Fibroblast of villous mesenchyme (primary cell): ENCODE data around the gene MAD2L1BP. TPM values are rescaled to one million over a fixed set of nuclear protein-coding genes. Genes with fewer than 3 reads are reported as not detected.

ENCODE experiments used
- DNase-seq: peaks from one replicate; pipeline ENCODE4 v3.0.0-alpha.2; 2010; ENCODE audit warnings: low read depth
- H3K4me3 ChIP-seq: 2 replicates; pipeline ENCODE4 v1.5.1; 2011; ENCODE audit warnings: low read depth, mild to moderate bottlenecking, low read length
- CTCF ChIP-seq: IDR thresholded peaks from 2 replicates; pipeline ENCODE4 v1.5.1; 2012; ENCODE audit warnings: low read depth, mild to moderate bottlenecking, low read length; ENCODE audit not compliant: insufficient read depth
- total RNA-seq: library from RNA; depleted of rRNA; stranded (reverse); fragments of >200 nt; gene quantifications from 2 replicates; pipeline ENCODE4 v1.2.3, GENCODE V29; 2012

Gene MAD2L1BP
- total RNA-seq, 1 donor = 20.7 TPM

- TF ChIP-seq CTCF = peak; percentile 92
- H3K4me3 ChIP-seq = no peak overlapping the region
- DNase-seq = peak; percentile 64
These were observed 31.9 kb downstream of the MAD2L1BP start for GRCh38 chr6:43667245-43668150.

GRCh38 chr6:43668151-43669028 is 32.8 kb downstream of the MAD2L1BP start:
- H3K4me3 ChIP-seq = no peak overlapping the region
- DNase-seq = peak; percentile 50
- peak; percentile 59 for TF ChIP-seq CTCF

- DNase-seq = peak; percentile 75
- H3K4me3 ChIP-seq = no peak overlapping the region
- no peak for TF ChIP-seq CTCF
These were observed 33.6 kb downstream of the MAD2L1BP start for GRCh38 chr6:43669050-43669921.

GRCh38 chr6:43669922-43670622 is 34.4 kb downstream of the MAD2L1BP start:
- no peak overlapping the region for H3K4me3 ChIP-seq
- TF ChIP-seq CTCF = no peak
- peak; percentile 9 for DNase-seq

GRCh38 chr6:43670623-43670986 is 35.0 kb downstream of the MAD2L1BP start:
- no peak for DNase-seq
- H3K4me3 ChIP-seq = no peak overlapping the region
- TF ChIP-seq CTCF = no peak
